Adrenal gland (tissue), 19 donors: ENCODE data around the gene PGR. TPM values are rescaled to one million over a fixed set of nuclear protein-coding genes. Genes with fewer than 3 reads are reported as not detected.

Experiments
- DNase-seq, 7 donors: peaks; one replicate each; pipeline ENCODE4 v3.0.0-alpha.2; 2019 to 2020
- H3K27ac ChIP-seq, 5 donors: fragments of 200-600 bp; sonication (generic) in 4 of 5; 1 replicate in 3 of 5; 2 replicates in 2 of 5; pipeline versions ENCODE4 v1.5.1 to v1.8.0; 2016 to 2020; ENCODE audit warnings: mild to moderate bottlenecking in 1 of 5
- H3K27me3 ChIP-seq: fragments of 200-600 bp; 2 replicates; pipeline ENCODE4 v1.8.0; 2021
- H3K36me3 ChIP-seq, 2 donors: fragments of 200-600 bp; replicated peaks in 1 of 2; 1 replicate in 1 of 2; 2 replicates in 1 of 2; pipeline versions ENCODE4 v1.5.1 to v1.8.0; 2018 to 2022
- H3K4me1 ChIP-seq, 2 donors: fragments of 200-600 bp; replicated peaks in 1 of 2; 1 replicate in 1 of 2; 2 replicates in 1 of 2; pipeline versions ENCODE4 v1.5.1 to v1.8.0; 2018 to 2021
- H3K4me3 ChIP-seq, 4 donors: fragments of 200-600 bp; sonication (generic) in 3 of 4; one replicate each; pipeline ENCODE4 v1.5.1; 2016 to 2018
- H3K9me3 ChIP-seq, 3 donors: fragments of 200-600 bp; sonication (generic) in 1 of 3; replicated peaks in 1 of 3; 1 replicate in 2 of 3; 2 replicates in 1 of 3; pipeline versions ENCODE4 v1.5.1 to v1.8.0; 2016 to 2021
- CTCF ChIP-seq, 6 experiments: fragments of 450-650 bp in 4 of 6; fragments of 200-600 bp in 2 of 6; sonication (generic) in 1 of 6; IDR thresholded peaks; 1 replicate in 5 of 6; 2 replicates in 1 of 6; pipeline versions ENCODE4 v1.5.1 to v1.8.0; 2016 to 2021; ENCODE audit warnings: antibody characterized with exemption in 6 of 6, mild to moderate bottlenecking in 2 of 6, moderate library complexity in 1 of 6
- POLR2A ChIP-seq, 2 donors: fragments of 450-650 bp; IDR thresholded peaks; one replicate each; pipeline ENCODE4 v1.6.1; 2017; ENCODE audit warnings: antibody characterized with exemption in 2 of 2, mild to moderate bottlenecking in 2 of 2, moderate library complexity in 1 of 2
- WGBS, 4 donors: extraction: QIAGEN DNeasy Blood & Tissue Kit in 2 of 4; methylation state at CpG; one replicate each; pipeline versions ENCODE4 v1.1.5 to v1.1.7; 2013 to 2017; 5-methylcytosine and 5-hydroxymethylcytosine counted together
- intact Hi-C, 2 donors: fragments of 100-400 bp; cut with DNase I; formaldehyde crosslinking; loops; one replicate each; pipeline versions ENCODE4 v1.14.1 to v1.15.0; 2022 to 2023
- long read RNA-seq, 10 donors: library from polyadenylated mRNA in 3 of 10; unstranded in 2 of 10; stranded (forward) in 1 of 10; transcript quantifications; one replicate each; pipeline ENCODE4 v2.0.0 and lab custom pipeline, GENCODE V29; 2021 to 2026
- polyA plus RNA-seq, 3 donors: library from polyadenylated mRNA; stranded (reverse); fragments of 200-250 nt in 2 of 3; fragments of 350-450 nt in 1 of 3; fragmentation: Illumina TruSeq in 1 of 3; extraction: RNeasy Lipid Tissue Mini Kit (QIAGEN cat#74804) in 1 of 3; gene quantifications; one replicate each; pipeline ENCODE4 v1.2.3, GENCODE V29; 2013 to 2014
- total RNA-seq, 9 donors: library from RNA; depleted of rRNA in 4 of 9; stranded (reverse); fragments of >200 nt in 4 of 9; fragments of 120-200 nt in 1 of 9; fragmentation: NEBNext Ultra II Directional in 1 of 9; extraction: Animal tissue kit (Norgen Biotek cat#: 25700) in 1 of 9; gene quantifications; one replicate each; pipeline versions ENCODE4 v1.1.0 to v1.2.4, GENCODE V29; 2013 to 2023
- donor health status: healthy with polysubstance abuse.
- donor health status: Bipolar disorder and iron deficiency.
- donor health status: DM: yes; HTN: yes; CAD: no.
- donor health status: DM: no; HTN: no; CAD: no.
- donor health status: DM: no; HTN: no; CAD: no.
- donor health status: DM: yes; HTN: yes; CAD: no.

The PGR gene
- total RNA-seq (10 to 100 TPM in 1 of 9 donors, 1 to 10 TPM in 7, under 1 TPM in 1; 0.72 to 17.3 (median 4.8) TPM), polyA plus RNA-seq (1 to 10 TPM in 1 of 3 donors, under 1 TPM in 2; 0.24 to 2.2 (median 0.72) TPM)
- long read RNA-seq, donor 1, result 0 reads
- long read RNA-seq, donor 2, result 0 reads
- long read RNA-seq, donor 3, result 0 reads
- long read RNA-seq, donor 4, partial matches to known transcripts, result 1 of 1 reads
- long read RNA-seq, donor 4, other reads (novel, unspliced or antisense), result 0 of 1 reads
- long read RNA-seq, donor 5, partial matches to known transcripts, result 4 of 4 reads
- long read RNA-seq, donor 5, other reads (novel, unspliced or antisense), result 0 of 4 reads
- long read RNA-seq, donor 6, full-length matches to known transcripts, result 1 of 1 reads
- long read RNA-seq, donor 6, partial matches to known transcripts, result 0 of 1 reads
- long read RNA-seq, donor 6, other reads (novel, unspliced or antisense), result 0 of 1 reads
- long read RNA-seq, donor 7, result 0 reads
- long read RNA-seq, donor 8, result 0 reads
- long read RNA-seq, donor 9, result 0 reads
- long read RNA-seq, donor 10, result 0 reads

- peaks cover 0 to 6% of the 10 kb centered on the region in 2 donors for H3K4me1 ChIP-seq
- 1% methylated on average over 23 to 38 of the region's 38 CpGs for WGBS, 4 donors
- no peaks in the 10 kb centered on the region for H3K36me3 ChIP-seq
- no peaks in the 10 kb centered on the region for H3K9me3 ChIP-seq
- intact Hi-C loops, result no loop called here
- peak within 1 kb of the TSS in 3 of 4 donors; percentile 60 to 84 (median 73) for H3K4me3 ChIP-seq
- TF ChIP-seq CTCF (IDR thresholded peaks at IDR 0.05) (no peak), POLR2A (IDR thresholded peaks at IDR 0.05) (peak in 1 of 2 donors; percentile 50)
- peak; percentile 33 to 64 (median 48) for DNase-seq
- peaks cover 19% of the 10 kb centered on the region for H3K27me3 ChIP-seq
- peak within 1 kb of the TSS in 2 of 5 donors; percentile 77 to 78 for H3K27ac ChIP-seq
These were observed at the start of gene PGR for GRCh38 chr11:101129203-101129943. TSS of gene PGR (minus strand) at chr11:101129813. CDS start at chr11:101129070, 743 bp downstream.

- TF ChIP-seq POLR2A (IDR thresholded peaks at IDR 0.05), result no peak
- no peak for TF ChIP-seq CTCF (IDR thresholded peaks at IDR 0.05)
- no peaks in the 10 kb centered on the region for H3K4me1 ChIP-seq
- DNase-seq, result no peak
- H3K9me3 ChIP-seq, result no peaks in the 10 kb centered on the region
- H3K27me3 ChIP-seq, result no peaks in the 10 kb centered on the region
- H3K4me3 ChIP-seq, result no peak overlapping the region
- H3K27ac ChIP-seq, result no peak overlapping the region
- intact Hi-C loops, result no loop called here
- H3K36me3 ChIP-seq, result no peaks in the 10 kb centered on the region
- WGBS, 4 donors, result 86 to 100% (median 90%) methylated on average over 3 of the region's 3 CpGs
These were observed 46.8 kb upstream of the PGR start for GRCh38 chr11:101176381-101176780.

- intact Hi-C loops, result no loop called here
- no peak for DNase-seq
- no peaks in the 10 kb centered on the region for H3K4me1 ChIP-seq
- no peak overlapping the region for H3K27ac ChIP-seq
- H3K9me3 ChIP-seq, result no peaks in the 10 kb centered on the region
- TF ChIP-seq POLR2A (IDR thresholded peaks at IDR 0.05), result no peak
- TF ChIP-seq CTCF (IDR thresholded peaks at IDR 0.05), result no peak
- 80 to 85% (median 82%) methylated on average over 2 of the region's 2 CpGs for WGBS, 4 donors
- H3K27me3 ChIP-seq, result no peaks in the 10 kb centered on the region
- no peaks in the 10 kb centered on the region for H3K36me3 ChIP-seq
- no peak overlapping the region for H3K4me3 ChIP-seq
These were observed 40.3 kb upstream of the PGR start for GRCh38 chr11:101169944-101170343.

GRCh38 chr11:101166038-101166437, 36.4 kb upstream of the PGR start:
- WGBS, 4 donors, result 73 to 88% (median 81%) methylated on average over 1 of the region's 1 CpG
- DNase-seq, result no peak
- no peaks in the 10 kb centered on the region for H3K36me3 ChIP-seq
- TF ChIP-seq CTCF (IDR thresholded peaks at IDR 0.05) (no peak), POLR2A (IDR thresholded peaks at IDR 0.05) (no peak)
- H3K4me3 ChIP-seq, result no peak overlapping the region
- H3K4me1 ChIP-seq, result no peaks in the 10 kb centered on the region
- intact Hi-C loops, result no loop called here
- no peak overlapping the region for H3K27ac ChIP-seq
- no peaks in the 10 kb centered on the region for H3K27me3 ChIP-seq
- H3K9me3 ChIP-seq, result no peaks in the 10 kb centered on the region
